ENCODE data around the gene IFITM10.

- TF ChIP-seq ZBTB10 (tag by site-specific recombination; IDR thresholded peaks at IDR 0.05) = no peak
- TF ChIP-seq CTCF (tag by site-specific recombination; IDR thresholded peaks at IDR 0.05) = no peak
- TF ChIP-seq ZNF518A (tag by site-specific recombination; conservative IDR thresholded peaks at IDR 0.05; ENCODE audit: low read depth) = no peak
These were observed 20.3 kb downstream of the IFITM10 start for GRCh38 chr11:1730059-1730629.

All from HEK293 (cell line).